ENCODE data around the gene DNM3.
A peak's percentile ranks its signal among the peaks of the same experiment; 100 is the strongest.

DNM3 gene

GRCh38 chr1:172356620-172357019 is 515.3 kb downstream of the DNM3 start:
- Histone ChIP-seq H3K4me1 (ENCODE audit: insufficient read depth, low read length, severe bottlenecking) (peaks cover 49% of the 10 kb centered on the region), H3K36me3 (ENCODE audit: insufficient read depth, low read length) (no peaks in the 10 kb centered on the region), H3K79me2 (ENCODE audit: insufficient read depth, low read length) (no peaks in the 10 kb centered on the region), H3K27ac (ENCODE audit: low read depth, low read length, poor library complexity, severe bottlenecking) (no peak overlapping the region), H3K27me3 (ENCODE audit: insufficient read depth, low read length) (no peaks in the 10 kb centered on the region), H3K4me3 (ENCODE audit: low read depth, low read length, poor library complexity, severe bottlenecking) (no peak overlapping the region), H4K20me1 (ENCODE audit: insufficient read depth, low read length) (no peaks in the 10 kb centered on the region), H3K9ac (ENCODE audit: low read length) (no peak overlapping the region), H3F3A (ENCODE audit: insufficient read depth, low read length) (no peaks in the 10 kb centered on the region), H3K4me2 (ENCODE audit: low read length) (no peak overlapping the region), H3K9me2 (ENCODE audit: low read depth, low read length) (no peaks in the 10 kb centered on the region), H3K9me3 (ENCODE audit: low read length) (no peaks in the 10 kb centered on the region), H2AFZ (ENCODE audit: low read length) (no peak overlapping the region)
- TF ChIP-seq CTCF (IDR thresholded peaks at IDR 0.05; ENCODE audit: low read length) (no peak), EZH2 (IDR thresholded peaks at IDR 0.05; ENCODE audit: borderline replicate concordance, low read length) (no peak)

DNA sequence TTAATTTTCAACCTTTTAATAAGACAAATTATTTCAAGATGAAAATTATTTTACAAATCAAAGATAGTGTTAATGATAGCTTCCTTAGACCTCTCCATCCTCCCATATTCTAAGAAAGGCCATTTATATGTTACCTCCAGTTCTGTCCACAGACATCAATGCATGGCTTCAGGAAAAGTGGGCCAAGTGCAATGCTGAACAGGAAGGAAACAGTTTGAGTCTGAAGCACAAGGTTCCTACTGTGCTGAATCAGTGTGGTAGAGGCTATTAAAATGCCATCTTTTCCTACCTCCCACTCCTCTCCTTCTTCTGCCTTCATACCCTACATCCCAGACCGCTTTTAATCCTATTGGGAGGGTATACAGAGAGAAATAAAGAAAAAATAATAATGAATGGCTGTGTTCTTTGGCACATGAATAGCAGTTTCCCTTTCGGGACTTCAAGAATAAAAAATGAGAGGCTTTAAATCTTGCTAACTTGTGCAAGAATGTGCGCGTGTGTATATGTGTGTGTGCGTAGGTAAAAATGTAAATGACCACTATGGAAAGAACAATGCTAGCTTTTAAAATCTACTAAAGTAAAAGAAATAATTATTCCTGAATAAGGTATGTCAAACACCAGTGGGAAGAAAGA is 516.6 kb downstream of the DNM3 start:
- peak overlapping the region; percentile 55; the same call in 1 of the 2 replicates for H3K4me2 ChIP-seq (ENCODE audit: low read length)

DNA sequence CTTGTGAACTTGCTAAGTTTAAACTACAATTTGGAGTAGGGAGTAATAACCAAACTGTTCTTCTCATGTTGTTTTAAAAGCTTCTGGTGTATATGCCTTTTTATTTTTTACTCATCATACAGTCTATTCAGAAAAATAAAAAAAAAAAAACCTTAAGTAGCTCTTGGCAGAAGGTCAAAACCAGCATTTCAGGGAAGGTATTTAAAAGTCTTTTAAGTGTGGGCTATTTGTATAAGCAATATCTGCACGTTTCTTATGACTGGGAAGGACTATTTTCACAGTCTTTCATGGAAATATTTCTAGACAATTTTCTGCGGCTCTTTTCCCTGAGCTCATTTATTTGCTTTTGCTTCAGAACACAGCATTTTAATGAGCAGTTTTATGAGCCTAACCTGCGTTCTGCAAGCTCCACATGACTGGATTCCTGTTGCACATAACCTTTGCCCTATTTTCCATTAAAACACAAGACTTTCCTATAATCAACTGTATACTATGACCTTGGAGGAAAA is 518.2 kb downstream of the DNM3 start:
- Histone ChIP-seq H2AFZ (ENCODE audit: low read length) (no peak overlapping the region), H3K9me3 (ENCODE audit: low read length) (no peaks in the 10 kb centered on the region), H3K27me3 (ENCODE audit: insufficient read depth, low read length) (no peaks in the 10 kb centered on the region), H3K9ac (ENCODE audit: low read length) (no peak overlapping the region; the same call in 1 of the 2 replicates), H3K9me2 (ENCODE audit: low read depth, low read length) (no peaks in the 10 kb centered on the region), H3K4me1 (ENCODE audit: insufficient read depth, low read length, severe bottlenecking) (peaks cover 49% of the 10 kb centered on the region), H3K36me3 (ENCODE audit: insufficient read depth, low read length) (no peaks in the 10 kb centered on the region), H3K79me2 (ENCODE audit: insufficient read depth, low read length) (no peaks in the 10 kb centered on the region), H4K20me1 (ENCODE audit: insufficient read depth, low read length) (no peaks in the 10 kb centered on the region), H3K4me2 (ENCODE audit: low read length) (peak overlapping the region; percentile 55), H3K4me3 (ENCODE audit: low read depth, low read length, poor library complexity, severe bottlenecking) (no peak overlapping the region), H3F3A (ENCODE audit: insufficient read depth, low read length) (no peaks in the 10 kb centered on the region), H3K27ac (ENCODE audit: low read depth, low read length, poor library complexity, severe bottlenecking) (peak overlapping the region; percentile 88)
- TF ChIP-seq EZH2 (IDR thresholded peaks at IDR 0.05; ENCODE audit: borderline replicate concordance, low read length) = no peak
- TF ChIP-seq CTCF (IDR thresholded peaks at IDR 0.05; ENCODE audit: low read length) = no peak

More for the DNA sequence above, 516.6 kb downstream of the DNM3 start:
- H2AFZ ChIP-seq (ENCODE audit: low read length) = no peak overlapping the region
- no peaks in the 10 kb centered on the region for H3K36me3 ChIP-seq (ENCODE audit: insufficient read depth, low read length)
- H3K4me1 ChIP-seq (ENCODE audit: insufficient read depth, low read length, severe bottlenecking) = peaks cover 49% of the 10 kb centered on the region
- TF ChIP-seq CTCF (IDR thresholded peaks at IDR 0.05; ENCODE audit: low read length) (no peak), EZH2 (IDR thresholded peaks at IDR 0.05; ENCODE audit: borderline replicate concordance, low read length) (no peak)
- no peaks in the 10 kb centered on the region for H3K9me3 ChIP-seq (ENCODE audit: low read length)
- H3K79me2 ChIP-seq (ENCODE audit: insufficient read depth, low read length) = no peaks in the 10 kb centered on the region
- H3K27me3 ChIP-seq (ENCODE audit: insufficient read depth, low read length) = no peaks in the 10 kb centered on the region
- H3K9ac ChIP-seq (ENCODE audit: low read length) = no peak overlapping the region
- no peak overlapping the region for H3K4me3 ChIP-seq (ENCODE audit: low read depth, low read length, poor library complexity, severe bottlenecking)
- peak overlapping the region; percentile 88 for H3K27ac ChIP-seq (ENCODE audit: low read depth, low read length, poor library complexity, severe bottlenecking)
- no peaks in the 10 kb centered on the region for H4K20me1 ChIP-seq (ENCODE audit: insufficient read depth, low read length)
- no peaks in the 10 kb centered on the region for H3F3A ChIP-seq (ENCODE audit: insufficient read depth, low read length)
- H3K9me2 ChIP-seq (ENCODE audit: low read depth, low read length) = no peaks in the 10 kb centered on the region

Measured in OCI-LY1 (cell line).